ENCODE data around the gene SF3B5.
"Not testable (repeated sequence)": the region's sequence is repeated elsewhere in the genome, so short reads cannot be mapped to it uniquely, and the experiment has no call there.

Gene SF3B5

GRCh38 chr6:144104898-144105487 lies 9.6 kb upstream of the SF3B5 start:
- DNase-seq (ENCODE audit: low read depth in 2 of 2) = no peak

- DNase-seq (ENCODE audit: low read depth in 2 of 2) = no peak
These were observed 9.1 kb upstream of the SF3B5 start for GRCh38 chr6:144104488-144104887.

GRCh38 chr6:144103026-144103563 lies 7.7 kb upstream of the SF3B5 start:
- DNase-seq (ENCODE audit: low read depth in 2 of 2) = no peak

GRCh38 chr6:144098993-144099392 lies 3.6 kb upstream of the SF3B5 start:
- DNase-seq (ENCODE audit: low read depth in 2 of 2) = no peak

- DNase-seq (ENCODE audit: low read depth in 2 of 2) = no peak
These were observed 641 bp downstream of the SF3B5 start for GRCh38 chr6:144094731-144095133.

GRCh38 chr6:144093658-144094057 lies 1.7 kb downstream of the SF3B5 start:
- no peak for DNase-seq (ENCODE audit: low read depth in 2 of 2)

GRCh38 chr6:144093236-144093635 lies 2.1 kb downstream of the SF3B5 start:
- DNase-seq (ENCODE audit: low read depth in 2 of 2) = no peak

- DNase-seq (ENCODE audit: low read depth in 2 of 2) = no peak
These were observed 5.0 kb downstream of the SF3B5 start for GRCh38 chr6:144090384-144090783.

- DNase-seq (ENCODE audit: low read depth in 2 of 2) = no peak
These were observed 7.5 kb downstream of the SF3B5 start for GRCh38 chr6:144087789-144088426.

- DNase-seq (ENCODE audit: low read depth in 2 of 2) = no peak
These were observed 8.4 kb downstream of the SF3B5 start for GRCh38 chr6:144086959-144087358.

GRCh38 chr6:144083172-144083571 lies 12.2 kb downstream of the SF3B5 start:
- no peak for DNase-seq (ENCODE audit: low read depth in 2 of 2)

GRCh38 chr6:144082412-144082811 lies 13.0 kb downstream of the SF3B5 start:
- DNase-seq (ENCODE audit: low read depth in 2 of 2) = not testable (repeated sequence)

- no peak for DNase-seq (ENCODE audit: low read depth in 2 of 2)
These were observed 17.5 kb downstream of the SF3B5 start for GRCh38 chr6:144077871-144078270.

- no peak for DNase-seq (ENCODE audit: low read depth in 2 of 2)
These were observed 19.5 kb downstream of the SF3B5 start for GRCh38 chr6:144075875-144076274.

- DNase-seq (ENCODE audit: low read depth in 2 of 2) = no peak
These were observed 20.2 kb downstream of the SF3B5 start for GRCh38 chr6:144075187-144075586.

- DNase-seq (ENCODE audit: low read depth in 2 of 2) = no peak
These were observed 22.3 kb downstream of the SF3B5 start for GRCh38 chr6:144073024-144073423.

- DNase-seq (ENCODE audit: low read depth in 2 of 2) = no peak
These were observed 25.9 kb downstream of the SF3B5 start for GRCh38 chr6:144069506-144069905.

GRCh38 chr6:144068794-144069193 lies 26.6 kb downstream of the SF3B5 start:
- DNase-seq (ENCODE audit: low read depth in 2 of 2) = no peak

GRCh38 chr6:144066741-144067484 lies 28.5 kb downstream of the SF3B5 start:
- DNase-seq (ENCODE audit: low read depth in 2 of 2) = no peak

- no peak for DNase-seq (ENCODE audit: low read depth in 2 of 2)
These were observed 29.1 kb downstream of the SF3B5 start for GRCh38 chr6:144066255-144066654.

- no peak for DNase-seq (ENCODE audit: low read depth in 2 of 2)
These were observed 30.1 kb downstream of the SF3B5 start for GRCh38 chr6:144065213-144065660.

GRCh38 chr6:144064402-144065212 lies 30.8 kb downstream of the SF3B5 start:
- DNase-seq (ENCODE audit: low read depth in 2 of 2) = peak in 1 of 2 donors; percentile 53

Measured in stimulated activated CD4-positive, alpha-beta T cell treated with anti-CD3 and anti-CD28 coated beads, Interleukin-1b, Interleukin-23, amount 100 ng/mL, for 1 hour (primary cell).